Suppressor macrophage treated with lipopolysaccharide for 1 hour (primary cell): Measurements from ENCODE around the gene PAQR8.

Source experiments
- DNase-seq, 3 donors: peaks; one replicate each; pipeline ENCODE4 v3.0.0-alpha.2; 2020 to 2022

PAQR8 gene

GRCh38 chr6:52361945-52362442, at the start of gene PAQR8:
Gene PAQR8 (plus strand): TSS chr6:52362151. CDS start chr6:52403214, 41,063 bp downstream.
- peak; percentile 83 to 96 (median 92) for DNase-seq

GRCh38 chr6:52312461-52312860, 49.5 kb upstream of the PAQR8 start:
- DNase-seq: peak in 1 of 3 donors; percentile 6

- DNase-seq: no peak
Measured at GRCh38 chr6:52314752-52315151, 47.2 kb upstream of the PAQR8 start.

- DNase-seq: peak; percentile 52 to 72 (median 65)
Measured at GRCh38 chr6:52317211-52317610, 44.7 kb upstream of the PAQR8 start.

GRCh38 chr6:52317841-52318581, 43.9 kb upstream of the PAQR8 start:
- DNase-seq: peak; percentile 37 to 70 (median 60)

- DNase-seq: no peak
Measured at GRCh38 chr6:52324189-52324588, 37.8 kb upstream of the PAQR8 start.

- DNase-seq: no peak
Measured at GRCh38 chr6:52325695-52326471, 36.1 kb upstream of the PAQR8 start.

GRCh38 chr6:52326540-52327364, 35.2 kb upstream of the PAQR8 start:
- no peak for DNase-seq

GRCh38 chr6:52328303-52328662, 33.7 kb upstream of the PAQR8 start:
- DNase-seq: peak in 1 of 3 donors; percentile 32

GRCh38 chr6:52328729-52329128, 33.2 kb upstream of the PAQR8 start:
- DNase-seq: no peak

GRCh38 chr6:52330470-52330869, 31.5 kb upstream of the PAQR8 start:
- peak; percentile 37 to 41 (median 40) for DNase-seq

GRCh38 chr6:52331793-52332457, 30.0 kb upstream of the PAQR8 start:
- DNase-seq: no peak

- no peak for DNase-seq
Measured at GRCh38 chr6:52333840-52334200, 28.1 kb upstream of the PAQR8 start.

- no peak for DNase-seq
Measured at GRCh38 chr6:52335576-52335975, 26.4 kb upstream of the PAQR8 start.

GRCh38 chr6:52336919-52337561, 24.9 kb upstream of the PAQR8 start:
- DNase-seq: no peak

- DNase-seq: peak; percentile 17 to 43 (median 33)
Measured at GRCh38 chr6:52337633-52338290, 24.2 kb upstream of the PAQR8 start.

- DNase-seq: no peak
Measured at GRCh38 chr6:52340603-52340880, 21.4 kb upstream of the PAQR8 start.

- peak in 2 of 3 donors; percentile 36 to 49 for DNase-seq
Measured at GRCh38 chr6:52341561-52342260, 20.2 kb upstream of the PAQR8 start.

- DNase-seq: no peak
Measured at GRCh38 chr6:52345311-52345710, 16.6 kb upstream of the PAQR8 start.

- no peak for DNase-seq
Measured at GRCh38 chr6:52346503-52346902, 15.4 kb upstream of the PAQR8 start.

GRCh38 chr6:52347818-52348217, 14.1 kb upstream of the PAQR8 start:
- DNase-seq: no peak
